HG02588 (cell line): ENCODE data around the gene UTP25.
"Not testable (repeated sequence)": the region's sequence is repeated elsewhere in the genome, so short reads cannot be mapped to it uniquely, and the experiment has no call there.

Experiments
- ATAC-seq: cut with Tn5 transposase; IDR thresholded peaks from one replicate; pipeline ENCODE4 v1.9.1; 2021; ENCODE audit warnings: mild to moderate bottlenecking, moderate library complexity; ENCODE audit not compliant: unreplicated experiment

The UTP25 gene

GRCh38 chr1:209870151-209870831 lies 42.5 kb downstream of the UTP25 start:
- no peak for ATAC-seq

- ATAC-seq, result no peak
Observed at GRCh38 chr1:209871006-209871405, 43.2 kb downstream of the UTP25 start.

- no peak for ATAC-seq
Observed at GRCh38 chr1:209871430-209871829, 43.7 kb downstream of the UTP25 start.

- ATAC-seq, result no peak
Observed at GRCh38 chr1:209873067-209873799, 45.5 kb downstream of the UTP25 start.

- no peak for ATAC-seq
Observed at GRCh38 chr1:209875515-209875914, 47.7 kb downstream of the UTP25 start.

GRCh38 chr1:209876078-209876800 lies 48.5 kb downstream of the UTP25 start:
- no peak for ATAC-seq

GRCh38 chr1:209877087-209877764 lies 49.5 kb downstream of the UTP25 start:
- no peak for ATAC-seq

- no peak for ATAC-seq
Observed at GRCh38 chr1:209878964-209879363, 51.2 kb downstream of the UTP25 start.

GRCh38 chr1:209879539-209879938 lies 51.8 kb downstream of the UTP25 start:
- no peak for ATAC-seq

- ATAC-seq, result no peak
Observed at GRCh38 chr1:209880031-209880430, 52.3 kb downstream of the UTP25 start.

- no peak for ATAC-seq
Observed at GRCh38 chr1:209881619-209882018, 53.8 kb downstream of the UTP25 start.

- ATAC-seq, result no peak
Observed at GRCh38 chr1:209882286-209882685, 54.5 kb downstream of the UTP25 start.

- ATAC-seq, result no peak
Observed at GRCh38 chr1:209882942-209883340, 55.2 kb downstream of the UTP25 start.

- ATAC-seq, result no peak
Observed at GRCh38 chr1:209883341-209883971, 55.7 kb downstream of the UTP25 start.

- no peak for ATAC-seq
Observed at GRCh38 chr1:209884249-209884648, 56.5 kb downstream of the UTP25 start.

- ATAC-seq, result peak; percentile 93
Observed at GRCh38 chr1:209884665-209885117, 56.9 kb downstream of the UTP25 start.

- ATAC-seq, result no peak
Observed at GRCh38 chr1:209885403-209886218, 57.8 kb downstream of the UTP25 start.

- ATAC-seq, result no peak
Observed at GRCh38 chr1:209886219-209886536, 58.4 kb downstream of the UTP25 start.

GRCh38 chr1:209888291-209889076 lies 60.7 kb downstream of the UTP25 start:
- not testable (repeated sequence) for ATAC-seq
